ENCODE data around the gene TAF1D.
"Not testable (repeated sequence)": the region's sequence is repeated elsewhere in the genome, so short reads cannot be mapped to it uniquely, and the experiment has no call there.

The TAF1D gene

DNA sequence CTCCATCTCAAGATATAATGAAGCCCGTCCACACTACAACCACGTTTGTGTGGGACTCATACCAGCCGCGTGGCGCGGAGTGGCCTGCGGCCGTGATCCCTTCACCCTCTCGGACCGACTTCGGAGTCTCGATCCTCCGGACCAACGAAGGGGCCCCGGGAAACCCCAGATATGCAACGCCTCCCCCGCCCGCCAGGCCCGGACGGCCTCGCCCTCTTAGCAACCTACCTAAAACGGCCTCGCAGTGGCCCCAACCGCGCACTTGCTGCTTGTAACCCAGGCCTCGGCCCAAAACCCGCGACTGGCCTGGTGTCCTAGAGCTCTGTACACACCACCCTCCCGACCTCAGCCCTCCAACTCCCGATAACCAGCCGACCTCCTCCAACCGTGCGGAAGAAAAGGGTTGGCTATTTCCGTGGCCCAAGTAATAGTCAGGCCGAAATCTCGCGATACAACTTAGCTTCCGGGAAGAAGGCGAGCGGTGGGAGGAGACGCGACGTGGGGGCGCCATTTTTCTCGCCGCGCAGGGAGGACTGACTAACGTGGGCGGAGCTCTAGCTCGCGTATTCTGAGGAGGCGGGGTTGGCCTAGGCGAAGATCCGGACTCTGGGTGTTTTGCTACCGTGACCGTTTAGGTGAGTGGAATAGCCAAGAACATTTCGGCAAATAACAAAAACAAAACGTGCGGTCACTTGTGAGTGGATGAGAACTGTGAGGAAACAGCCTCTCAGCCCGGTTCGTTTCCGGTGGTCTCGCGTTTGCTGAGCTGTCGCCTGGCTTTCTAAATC is at the start of gene TAF1D, which contains the start of gene C11orf54:
TSS of gene TAF1D (minus strand) at position 402 of the 788 bp plus-strand sequence. CDS start 2,191 bp downstream, outside the sequence.
TSS of gene C11orf54 (plus strand) at position 579 of the 788 bp plus-strand sequence. CDS start 5,722 bp downstream, outside the sequence.
- DNase-seq (ENCODE audit: low read depth): peak; percentile 91

DNA sequence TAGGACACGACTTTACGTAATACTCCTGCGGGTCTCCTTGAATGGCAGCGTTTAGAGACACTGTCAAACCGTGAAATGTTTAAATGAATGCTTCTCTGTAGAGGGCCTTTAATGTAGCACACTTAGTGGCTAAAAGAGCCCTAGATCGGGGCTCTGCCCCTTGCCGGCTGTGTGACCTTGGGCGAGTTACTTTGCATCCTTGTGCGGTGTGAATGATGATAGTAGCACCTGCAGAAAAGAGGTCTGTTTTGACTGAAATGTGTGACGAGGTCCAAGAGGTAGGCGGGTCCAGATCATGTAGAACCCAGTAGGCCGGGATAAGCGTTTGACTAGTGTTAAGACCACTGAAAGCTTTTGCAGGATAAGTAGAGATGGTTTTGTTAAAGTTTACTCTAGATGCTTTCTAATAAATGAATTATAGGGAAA is 43.7 kb upstream of the TAF1D start:
- DNase-seq (ENCODE audit: low read depth): no peak

- peak; percentile 85 for DNase-seq (ENCODE audit: low read depth)
These were observed 43.0 kb upstream of the TAF1D start, which contains the start of gene MED17 for GRCh38 chr11:93784145-93784934. Gene MED17 (plus strand): TSS chr11:93784282. CDS start chr11:93784514, 232 bp downstream.

DNA sequence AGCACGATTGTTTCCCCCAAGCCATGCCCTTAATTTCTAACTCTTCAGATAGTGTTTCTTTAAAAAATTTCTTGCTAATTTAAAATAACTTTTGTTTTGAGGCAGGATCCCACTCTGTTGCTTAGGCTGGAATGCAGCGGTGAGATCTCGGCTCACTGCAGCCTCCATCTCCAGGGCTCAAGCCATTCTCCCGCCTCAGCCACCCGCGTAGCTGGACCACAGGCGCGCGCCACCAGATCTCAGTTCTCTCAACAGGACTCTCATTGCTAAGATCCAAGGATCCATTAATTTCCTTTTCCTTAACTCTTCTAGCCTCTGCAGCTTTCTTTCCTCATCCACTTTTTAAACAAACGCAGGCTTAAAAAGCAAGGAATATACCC is 42.5 kb upstream of the TAF1D start:
- no peak for DNase-seq (ENCODE audit: low read depth)

- DNase-seq (ENCODE audit: low read depth): no peak
These were observed 42.1 kb upstream of the TAF1D start for GRCh38 chr11:93783362-93783761.

GRCh38 chr11:93775289-93775688 is 34.0 kb upstream of the TAF1D start:
- DNase-seq (ENCODE audit: low read depth): no peak

DNA sequence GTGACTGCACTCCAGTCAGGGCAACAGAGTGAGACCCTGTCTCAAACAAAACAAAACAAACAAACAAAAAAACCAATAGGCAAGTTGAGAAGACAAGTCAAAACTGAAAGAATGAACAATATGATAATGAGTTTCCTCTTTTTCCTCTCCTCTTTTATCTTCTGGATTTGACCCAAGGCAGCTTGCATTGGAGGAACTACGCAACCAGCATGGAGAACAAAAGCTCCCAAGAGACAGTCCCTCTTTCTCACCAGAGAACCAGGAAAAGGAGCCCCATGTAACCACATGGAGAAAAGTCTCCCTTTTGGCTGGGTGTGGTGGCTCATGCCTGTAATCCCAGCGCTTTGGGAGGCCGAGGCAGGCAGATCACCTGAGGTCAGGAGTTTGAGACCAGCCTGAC is 33.3 kb upstream of the TAF1D start:
- not testable (repeated sequence) for DNase-seq (ENCODE audit: low read depth)

DNA sequence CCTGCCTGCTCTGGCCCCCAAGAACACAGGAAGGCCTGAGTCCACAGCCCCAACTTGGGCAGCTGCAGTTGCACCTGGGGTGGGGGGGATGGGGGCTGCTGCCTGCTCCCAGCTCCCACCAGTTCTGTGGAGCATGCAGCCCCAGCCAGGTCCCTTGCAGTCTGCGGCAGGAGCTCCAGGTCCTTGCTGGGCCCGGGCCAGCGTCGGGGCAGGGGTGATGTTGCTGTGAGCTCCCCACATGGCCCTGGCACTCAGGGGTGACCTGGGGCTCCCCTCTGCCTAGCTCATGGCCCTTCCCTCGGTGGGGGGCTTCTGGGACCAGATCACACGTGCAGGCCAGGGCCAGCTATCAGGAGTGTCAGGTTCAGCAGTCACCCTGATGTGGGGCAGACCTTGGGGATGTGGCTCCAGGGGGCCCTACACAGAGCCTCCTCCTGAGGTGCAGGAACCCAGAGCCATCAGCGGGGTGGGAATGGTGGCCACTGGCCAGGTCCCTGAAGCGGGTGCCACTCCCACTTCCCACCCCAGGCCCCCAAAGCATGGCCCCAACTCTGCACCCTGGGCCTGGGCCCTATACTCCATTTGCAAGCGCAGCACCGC is 32.4 kb upstream of the TAF1D start:
- DNase-seq (ENCODE audit: low read depth): no peak

DNA sequence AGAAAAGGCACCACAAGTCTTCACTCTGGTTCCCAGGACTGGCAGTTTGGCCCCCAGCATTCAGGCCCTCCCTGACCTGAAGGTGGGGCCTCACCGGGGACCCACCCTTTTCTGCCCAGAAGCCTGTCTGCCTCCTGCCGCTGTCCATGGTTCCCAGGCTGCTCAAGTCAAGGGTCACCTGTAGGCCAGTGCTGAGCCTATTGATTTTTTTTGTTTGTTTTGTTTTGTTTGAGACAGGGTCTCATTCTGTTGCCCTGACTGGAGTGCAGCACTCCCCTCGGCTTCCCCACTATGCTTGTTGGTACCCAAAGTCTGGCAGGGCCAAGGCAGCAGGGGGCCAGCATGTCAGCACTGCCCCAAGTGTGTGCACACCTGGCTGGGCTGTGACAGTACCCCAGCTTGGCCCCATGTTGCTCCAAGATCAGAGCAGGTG is 31.8 kb upstream of the TAF1D start:
- no peak for DNase-seq (ENCODE audit: low read depth)

DNA sequence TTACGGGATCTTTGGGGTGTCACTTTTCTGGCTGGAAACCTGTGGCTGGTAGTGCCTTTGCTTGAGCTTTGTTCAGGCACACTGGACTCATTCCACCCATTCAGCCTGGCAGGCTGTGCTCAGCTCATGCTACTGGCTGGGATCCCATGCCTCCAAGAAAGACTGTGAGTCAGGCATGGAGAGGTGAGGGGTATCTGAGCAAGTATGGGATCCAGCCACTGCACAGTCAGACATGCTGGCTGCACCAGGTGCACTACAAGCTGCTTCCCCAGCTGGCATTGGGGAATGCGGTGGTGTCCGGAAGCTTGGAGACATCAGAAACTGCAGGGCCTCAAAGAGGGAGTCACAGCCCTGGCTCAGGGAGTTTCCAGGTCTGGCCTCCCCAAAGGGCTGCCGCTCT is 30.8 kb upstream of the TAF1D start:
- no peak for DNase-seq (ENCODE audit: low read depth)

DNA sequence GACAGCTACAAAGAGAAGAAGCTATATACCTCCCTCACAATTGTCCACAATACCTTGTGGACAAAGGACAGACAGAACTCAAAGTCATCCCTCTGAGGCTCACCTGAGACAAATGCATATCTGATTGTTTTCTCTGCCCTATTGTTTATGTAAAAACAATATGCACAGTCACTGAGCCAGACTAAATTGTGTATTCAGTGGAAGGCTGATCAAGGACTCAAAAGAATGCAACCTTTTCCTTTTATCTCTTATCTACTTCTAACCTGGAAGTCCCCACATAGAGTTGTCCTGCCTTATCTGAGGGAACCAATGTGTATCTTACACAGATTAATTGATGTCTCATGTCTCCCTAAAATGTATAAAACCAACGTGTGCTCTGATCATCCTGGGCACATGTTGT is 28.9 kb upstream of the TAF1D start:
- DNase-seq (ENCODE audit: low read depth): no peak

GRCh38 chr11:93767018-93767417 is 25.7 kb upstream of the TAF1D start:
- DNase-seq (ENCODE audit: low read depth): no peak

DNA sequence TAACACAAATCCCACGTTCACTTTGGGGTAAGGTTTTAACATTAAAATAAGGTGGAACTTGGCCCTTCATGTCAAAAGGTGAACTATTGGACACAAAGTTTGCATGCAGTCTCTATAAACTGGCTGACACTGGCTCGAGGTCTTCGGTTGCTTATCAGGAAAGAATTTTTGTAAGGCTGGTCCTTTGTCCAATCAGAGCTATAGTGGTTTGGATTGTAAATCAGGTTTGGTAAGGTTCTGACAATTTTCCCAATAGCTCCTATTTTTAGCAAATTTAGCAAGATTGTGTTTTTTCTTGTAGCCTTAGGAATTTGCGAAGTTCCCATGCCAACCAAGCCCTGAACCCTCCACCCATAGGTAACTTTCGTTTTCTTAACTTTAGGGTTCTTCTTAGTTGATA is 25.2 kb upstream of the TAF1D start:
- DNase-seq (ENCODE audit: low read depth): no peak

GRCh38 chr11:93765551-93765950 is 24.3 kb upstream of the TAF1D start:
- DNase-seq (ENCODE audit: low read depth): no peak

DNA sequence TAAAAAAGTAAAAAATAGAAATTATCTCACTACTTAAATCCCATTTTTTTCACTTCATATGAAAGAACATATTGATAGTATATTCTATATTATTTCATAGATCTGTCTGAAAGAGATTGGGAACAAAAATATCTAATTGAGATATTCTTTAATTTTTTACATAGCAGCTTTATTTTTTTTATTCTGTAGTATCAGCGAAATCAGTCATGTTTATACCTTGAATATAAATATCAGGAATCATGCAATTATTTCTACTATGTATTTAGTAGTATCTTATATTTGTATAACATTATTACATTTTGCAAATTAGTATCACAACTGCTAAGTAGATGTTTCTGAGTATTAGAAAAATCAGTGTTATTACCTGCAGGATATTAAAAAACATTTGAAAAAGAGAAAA is 20.6 kb upstream of the TAF1D start:
- no peak for DNase-seq (ENCODE audit: low read depth)

GRCh38 chr11:93759123-93759522 is 17.8 kb upstream of the TAF1D start:
- not testable (repeated sequence) for DNase-seq (ENCODE audit: low read depth)

DNA sequence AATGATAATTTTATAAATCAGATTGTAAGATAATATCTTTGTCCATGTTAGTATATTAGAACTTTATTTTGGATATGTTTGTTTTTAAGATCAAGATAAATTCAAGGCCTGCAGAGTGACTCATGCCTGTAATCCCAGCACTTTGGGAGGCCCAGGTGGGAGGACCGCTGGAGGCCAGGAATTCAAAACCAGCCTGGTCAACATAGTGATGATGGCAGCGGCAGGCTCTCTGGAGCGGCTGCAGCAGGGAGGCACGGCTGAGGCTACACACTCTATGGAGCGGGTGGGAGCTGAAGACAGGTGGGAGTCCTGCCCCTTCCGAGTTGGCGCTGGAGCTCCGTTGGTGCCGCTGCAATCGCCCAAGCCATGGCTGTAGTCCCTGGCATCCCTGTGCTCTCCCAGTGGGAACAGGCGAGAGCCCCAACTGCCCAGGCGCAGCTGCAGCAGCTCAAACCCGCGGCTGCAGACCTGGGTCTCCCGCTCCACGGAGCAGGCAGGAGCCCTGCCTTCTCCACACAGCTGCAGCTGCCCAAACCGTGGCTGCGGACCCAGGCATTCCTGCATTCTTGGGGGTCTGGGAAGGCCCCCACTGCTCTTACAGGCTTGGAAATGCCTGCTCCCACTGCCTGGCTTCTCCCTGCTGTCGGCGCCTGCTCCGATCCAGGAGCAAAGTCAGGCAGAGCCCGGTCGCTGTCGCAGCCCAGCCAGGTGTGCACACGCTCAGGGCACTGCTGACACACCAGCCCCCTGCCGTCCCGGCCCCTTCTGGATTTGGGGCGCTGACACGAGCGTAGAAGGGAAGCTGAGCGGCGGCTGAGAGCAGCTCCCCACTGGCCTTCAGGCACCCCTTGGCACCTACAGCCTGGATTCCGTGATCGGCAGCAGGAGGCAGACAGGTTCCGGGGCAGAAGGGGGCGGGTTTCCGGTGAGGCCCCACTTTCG is 16.9 kb upstream of the TAF1D start:
- DNase-seq (ENCODE audit: low read depth): no peak

DNA sequence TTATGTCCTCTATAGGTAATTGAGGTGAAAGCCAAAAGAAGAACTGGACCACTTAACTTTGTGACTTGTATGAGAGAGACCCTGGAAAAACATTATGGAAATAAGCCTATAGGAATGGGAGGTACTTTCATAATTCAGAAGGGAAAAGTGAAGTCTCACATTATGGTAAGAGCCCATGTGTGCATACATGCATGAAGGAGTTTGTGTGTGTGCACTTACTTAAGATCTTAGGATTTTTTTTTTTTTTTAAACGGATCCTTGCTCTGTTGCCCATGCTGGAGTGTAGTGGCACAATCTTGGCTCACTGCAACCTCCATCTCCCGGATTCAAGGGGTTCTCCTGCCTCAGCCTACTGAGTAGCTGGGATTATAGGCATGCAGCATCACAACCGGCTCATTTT is 16.0 kb upstream of the TAF1D start:
- DNase-seq (ENCODE audit: low read depth): no peak

- no peak for DNase-seq (ENCODE audit: low read depth)
These were observed 15.5 kb upstream of the TAF1D start for GRCh38 chr11:93756748-93757147.

- DNase-seq (ENCODE audit: low read depth): no peak
These were observed 11.9 kb upstream of the TAF1D start for GRCh38 chr11:93753241-93753640.

- DNase-seq (ENCODE audit: low read depth): no peak
These were observed 9.7 kb upstream of the TAF1D start for GRCh38 chr11:93751001-93751400.
